NCI-H345 (cell line): ENCODE results near the gene FSD1L.

ENCODE experiments used
- DNase-seq: peaks from one replicate; lab custom pipeline; 2025; lab: John Stamatoyannopoulos, UW

Gene FSD1L

DNA sequence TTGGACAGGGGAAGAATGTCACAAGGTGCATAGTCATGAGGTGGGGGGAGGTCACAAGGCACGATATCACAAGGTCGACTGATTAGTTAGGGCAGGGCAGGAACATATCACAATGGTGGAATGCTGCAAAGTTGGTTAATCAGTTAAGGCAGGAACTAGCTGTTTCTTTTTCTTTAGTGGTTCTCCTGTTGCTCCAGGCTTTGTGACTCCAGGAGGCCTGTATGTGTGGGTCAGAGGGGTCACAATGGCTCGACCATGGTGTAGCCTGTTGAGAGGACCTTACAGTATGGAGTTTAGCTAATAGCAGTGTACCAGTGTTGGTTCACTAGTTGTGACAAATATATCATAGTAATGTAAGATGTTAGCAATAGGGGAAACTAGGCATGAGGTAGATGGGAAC, 12.4 kb upstream of the FSD1L start:
- DNase-seq, result no peak

DNA sequence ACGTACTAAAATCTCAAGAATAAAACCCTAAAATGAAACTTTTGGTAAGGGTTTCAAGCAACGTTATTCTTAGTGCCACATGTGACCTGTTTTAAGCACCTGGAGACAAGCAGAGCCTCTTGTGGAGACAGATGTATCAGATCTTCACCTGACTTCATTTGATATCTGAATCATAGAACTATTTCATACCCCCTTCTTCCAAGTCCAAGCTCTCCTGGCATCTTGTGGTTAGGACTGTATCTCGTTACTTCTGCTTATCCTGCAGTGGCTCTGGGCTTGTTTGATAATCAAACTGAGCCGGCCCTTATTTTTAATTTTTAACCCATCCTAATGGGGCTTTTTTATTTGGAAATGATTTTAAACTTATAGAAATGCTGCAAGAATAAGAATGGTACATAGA, 11.1 kb upstream of the FSD1L start:
- DNase-seq, result no peak

DNA sequence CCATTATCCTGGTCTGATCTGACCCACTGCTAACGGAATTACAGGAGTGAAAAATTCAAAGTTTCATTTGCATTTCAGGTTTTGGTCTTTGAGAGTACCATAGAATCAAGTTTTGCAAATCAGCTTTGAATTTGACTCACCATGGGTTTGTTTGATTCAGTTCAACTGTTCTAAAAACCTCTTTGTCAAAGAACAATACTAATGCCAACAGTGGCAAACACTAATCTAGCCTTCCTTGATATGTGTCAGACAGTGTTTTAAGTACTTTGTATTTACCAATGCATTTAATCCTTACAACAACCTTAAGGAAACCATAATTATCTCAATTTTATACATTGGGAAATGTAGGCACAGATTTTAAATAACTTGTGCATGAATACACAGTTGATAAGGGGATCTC, 10.1 kb upstream of the FSD1L start:
- DNase-seq, result no peak

DNA sequence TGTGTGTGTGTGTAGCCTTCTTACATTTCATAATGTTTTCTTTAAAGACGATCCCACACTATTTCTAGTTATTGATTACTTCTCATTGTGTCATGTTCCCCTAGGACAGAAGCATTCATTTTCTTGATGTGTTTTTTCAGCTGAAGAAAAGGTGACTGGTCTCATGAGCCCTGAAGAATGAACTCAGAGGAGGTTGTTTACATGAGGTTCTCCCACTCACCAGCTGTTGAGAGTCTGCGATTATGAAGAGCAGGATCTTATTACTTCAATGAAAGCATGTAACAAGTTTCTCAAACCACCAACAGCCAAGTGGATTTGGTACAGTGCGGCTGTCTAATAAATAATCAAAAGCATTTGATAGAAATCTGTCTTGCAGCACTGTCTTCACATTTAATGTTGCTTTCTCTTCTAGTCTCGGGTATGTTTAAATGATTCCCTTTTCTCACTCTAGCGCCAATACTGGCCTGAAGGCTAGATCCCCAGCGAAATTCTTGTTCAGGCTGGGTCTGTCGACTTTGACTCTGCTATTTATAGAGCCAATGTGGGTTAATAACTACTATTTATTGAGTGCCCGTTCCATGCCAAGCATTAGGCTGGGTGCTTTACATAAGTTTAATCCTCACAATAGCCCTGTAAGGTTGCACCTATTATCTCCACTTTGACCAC, 9.6 kb upstream of the FSD1L start:
- DNase-seq, result no peak

DNA sequence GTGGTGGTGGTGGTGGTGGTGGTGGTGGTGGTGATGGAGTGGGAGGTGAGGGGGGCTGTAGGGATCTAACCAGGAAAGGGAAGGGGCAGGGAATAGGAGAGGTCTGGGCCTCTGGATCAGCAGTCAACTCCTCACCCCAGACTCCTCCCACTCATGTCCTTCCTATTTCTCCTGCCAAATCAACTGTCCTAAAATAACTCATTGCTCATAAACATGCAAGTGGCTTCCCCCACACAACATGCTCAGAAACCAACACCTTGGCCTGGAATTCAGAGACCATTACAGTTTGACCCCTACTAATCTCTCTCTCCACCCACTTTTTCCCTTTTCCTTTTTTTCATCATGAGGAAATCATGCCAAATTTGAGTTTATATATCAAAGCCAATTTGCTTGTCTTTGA, 8.4 kb upstream of the FSD1L start:
- no peak for DNase-seq

DNA sequence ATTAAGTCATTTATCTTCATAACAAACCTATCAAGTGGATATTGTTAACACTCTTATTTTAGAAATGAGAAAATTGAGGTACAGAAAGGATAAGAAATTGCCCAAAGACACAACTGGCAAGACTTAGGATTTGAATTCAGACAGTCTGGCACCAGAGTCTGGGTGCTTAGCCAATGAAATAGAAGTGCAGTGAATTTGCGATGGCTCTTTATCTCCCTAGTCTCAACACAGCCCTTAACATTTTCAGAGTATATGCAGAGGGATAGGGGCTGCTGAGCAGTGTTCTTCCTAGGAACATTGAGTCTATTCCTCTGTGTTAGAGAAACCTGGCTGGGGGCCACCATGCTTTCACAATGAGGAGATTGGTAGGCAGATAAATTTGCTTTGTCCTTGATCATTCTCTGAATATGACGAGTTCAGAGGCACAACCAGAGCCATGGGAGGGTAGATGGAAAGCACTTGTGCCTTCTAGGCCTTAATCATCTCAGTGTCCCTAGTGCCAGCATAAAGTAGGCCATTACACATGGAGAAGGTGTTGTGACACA, 6.1 kb upstream of the FSD1L start:
- DNase-seq, result no peak

DNA sequence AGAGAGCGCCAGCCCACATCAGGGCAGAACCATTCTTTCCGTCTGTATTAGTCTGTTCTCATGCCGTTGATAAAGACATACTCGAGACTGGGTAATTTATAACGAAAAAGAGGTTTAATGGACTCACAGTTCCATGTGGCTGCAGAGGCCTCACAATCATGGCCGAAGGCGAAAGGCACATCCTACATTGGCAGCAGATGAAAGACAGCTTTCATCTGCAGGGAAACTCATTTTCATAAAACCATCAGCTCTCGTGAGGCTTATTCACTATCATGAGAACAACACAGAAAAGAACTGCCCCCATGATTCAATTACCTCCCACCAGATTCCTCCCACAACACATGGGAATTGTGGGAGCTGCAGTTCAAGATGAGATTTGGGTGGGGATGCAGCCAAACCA, 4.7 kb upstream of the FSD1L start:
- no peak for DNase-seq

DNA sequence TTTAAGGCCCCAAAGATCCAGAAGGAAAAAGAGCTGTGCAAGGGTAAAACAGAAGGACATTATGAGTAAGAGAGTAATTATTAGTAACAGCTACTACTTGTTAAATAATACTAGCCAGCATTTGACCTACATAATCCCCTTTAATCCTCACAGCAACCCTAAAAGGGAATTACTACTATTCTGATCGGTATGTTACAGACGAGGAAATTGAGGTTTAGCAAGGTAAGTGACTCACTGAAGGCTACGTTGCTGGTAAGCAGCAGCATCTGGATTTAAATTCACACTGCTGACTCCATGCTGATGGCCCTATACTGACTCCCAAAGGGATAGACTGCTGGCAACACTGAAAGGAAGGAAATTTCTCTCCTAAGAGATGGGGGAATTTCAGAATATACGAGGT, 3.7 kb upstream of the FSD1L start:
- DNase-seq, result no peak

DNA sequence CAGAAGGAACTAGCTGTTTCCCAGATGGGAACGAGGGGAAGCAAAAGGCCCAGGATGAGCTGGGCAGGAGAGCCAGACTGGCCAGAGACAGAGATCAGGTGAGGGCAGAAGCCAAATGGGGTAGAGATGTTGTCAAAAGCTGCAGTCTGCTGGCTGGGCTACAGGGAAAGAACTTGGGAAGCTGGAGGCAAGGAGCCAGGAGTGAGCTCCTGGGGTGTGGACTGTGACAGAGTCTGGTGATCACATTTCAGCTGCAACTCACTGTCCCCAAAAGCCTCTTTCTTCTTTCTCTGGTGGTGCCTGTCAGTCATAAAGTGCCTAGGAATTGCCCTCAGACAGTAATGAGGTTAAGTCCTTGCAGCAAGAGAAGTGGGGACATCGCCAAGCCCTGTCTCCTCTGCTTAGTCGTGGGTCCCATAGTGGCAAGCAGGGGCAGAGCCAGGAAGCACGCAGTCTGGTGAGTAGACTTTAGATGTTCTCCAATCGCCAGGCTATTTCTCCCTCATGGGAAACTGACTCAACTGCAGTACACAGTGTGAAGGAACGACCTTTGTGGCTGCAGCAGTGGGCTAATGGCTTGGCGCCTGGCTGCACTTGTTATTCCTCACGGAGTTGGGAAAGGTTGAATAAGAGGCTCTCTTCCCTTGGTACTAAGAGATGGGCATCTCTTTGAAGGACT, 2.5 kb upstream of the FSD1L start:
- DNase-seq, result no peak

DNA sequence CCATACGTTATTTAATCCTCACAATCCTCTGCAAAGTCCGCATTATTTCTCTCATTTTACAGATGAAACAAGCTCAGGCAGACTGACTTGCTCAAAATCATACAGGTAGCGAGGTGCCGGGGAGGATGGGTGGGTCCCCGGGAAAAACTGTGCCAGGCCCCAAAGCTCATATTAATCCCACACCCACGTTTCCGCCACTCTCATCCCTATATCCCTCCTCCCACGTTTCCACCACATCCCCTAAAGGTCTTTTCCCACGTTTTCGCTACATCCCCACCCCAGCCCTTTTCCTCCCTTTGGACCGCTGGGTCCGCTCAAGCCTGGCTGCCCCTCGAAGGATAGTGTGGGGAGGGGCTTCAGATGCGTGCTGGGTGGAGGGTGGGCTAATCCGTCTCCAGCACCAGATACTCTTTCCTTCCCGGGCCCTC, 434 bp upstream of the FSD1L start:
- DNase-seq, result no peak

DNA sequence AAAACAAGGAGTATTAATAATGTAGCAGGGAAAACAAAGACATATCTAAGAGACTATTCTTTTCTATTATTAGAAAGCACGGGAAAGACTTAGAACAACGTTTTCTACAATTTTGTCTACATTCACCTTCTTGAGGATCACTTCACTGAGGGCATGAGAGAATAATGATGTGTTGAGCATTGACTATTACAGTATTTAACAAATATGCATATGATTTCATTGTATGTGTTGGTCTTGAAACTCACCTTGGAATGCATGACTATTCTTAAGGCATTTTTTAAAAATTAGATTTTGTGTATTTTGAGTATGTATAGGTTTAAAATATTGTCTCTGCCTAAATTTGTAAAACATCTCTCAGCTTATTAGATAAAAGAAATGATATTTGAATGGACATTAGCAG, 1.2 kb downstream of the FSD1L start:
- DNase-seq, result no peak

DNA sequence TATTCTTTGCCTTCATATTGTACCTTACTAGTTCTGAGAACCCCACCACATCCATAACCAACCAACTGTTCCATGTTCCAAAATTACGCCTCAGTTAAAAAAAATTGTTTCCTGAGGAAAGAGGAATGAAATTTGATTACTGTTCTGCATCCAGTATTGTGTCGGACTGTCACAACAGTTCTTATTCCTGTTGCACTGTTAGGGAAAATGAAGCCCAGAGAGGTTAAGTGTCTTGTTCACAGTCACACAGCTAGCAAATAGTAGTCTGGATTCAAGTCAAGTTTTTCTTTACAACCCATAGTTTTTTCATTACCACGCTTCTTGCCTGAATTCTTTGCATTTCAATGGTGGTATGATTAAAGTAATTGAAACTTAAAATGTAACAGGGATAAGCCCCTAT, 4.4 kb downstream of the FSD1L start:
- no peak for DNase-seq

DNA sequence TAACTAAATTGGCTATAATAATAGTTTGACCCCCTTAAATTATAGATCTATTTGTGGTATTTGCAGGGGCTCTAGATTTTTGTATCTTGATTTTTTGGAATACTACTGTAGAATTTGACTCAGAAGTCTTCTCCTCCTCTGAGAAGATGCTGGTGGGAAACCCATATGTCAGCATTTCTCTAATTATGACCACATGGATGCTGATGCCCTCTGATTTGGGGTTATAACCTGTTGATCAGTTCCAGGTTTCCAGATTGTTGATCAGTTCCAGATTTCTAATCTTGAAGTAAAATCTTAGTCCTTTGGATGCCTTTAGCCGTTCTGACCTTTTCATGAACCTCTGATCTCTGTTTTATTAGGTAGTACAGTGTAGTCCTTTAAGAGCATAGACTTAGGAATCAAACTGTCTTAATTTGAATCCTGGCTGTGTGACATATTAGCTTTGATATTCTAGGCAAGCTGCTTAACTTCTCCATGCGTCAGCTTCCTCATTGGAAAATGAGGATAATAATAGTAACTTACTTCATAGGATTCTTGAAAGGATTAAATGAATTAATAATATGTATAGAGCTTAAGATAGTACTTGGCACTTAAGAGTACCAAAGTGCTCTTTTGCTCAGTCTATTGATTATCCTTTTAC, 8.1 kb downstream of the FSD1L start:
- DNase-seq, result no peak

DNA sequence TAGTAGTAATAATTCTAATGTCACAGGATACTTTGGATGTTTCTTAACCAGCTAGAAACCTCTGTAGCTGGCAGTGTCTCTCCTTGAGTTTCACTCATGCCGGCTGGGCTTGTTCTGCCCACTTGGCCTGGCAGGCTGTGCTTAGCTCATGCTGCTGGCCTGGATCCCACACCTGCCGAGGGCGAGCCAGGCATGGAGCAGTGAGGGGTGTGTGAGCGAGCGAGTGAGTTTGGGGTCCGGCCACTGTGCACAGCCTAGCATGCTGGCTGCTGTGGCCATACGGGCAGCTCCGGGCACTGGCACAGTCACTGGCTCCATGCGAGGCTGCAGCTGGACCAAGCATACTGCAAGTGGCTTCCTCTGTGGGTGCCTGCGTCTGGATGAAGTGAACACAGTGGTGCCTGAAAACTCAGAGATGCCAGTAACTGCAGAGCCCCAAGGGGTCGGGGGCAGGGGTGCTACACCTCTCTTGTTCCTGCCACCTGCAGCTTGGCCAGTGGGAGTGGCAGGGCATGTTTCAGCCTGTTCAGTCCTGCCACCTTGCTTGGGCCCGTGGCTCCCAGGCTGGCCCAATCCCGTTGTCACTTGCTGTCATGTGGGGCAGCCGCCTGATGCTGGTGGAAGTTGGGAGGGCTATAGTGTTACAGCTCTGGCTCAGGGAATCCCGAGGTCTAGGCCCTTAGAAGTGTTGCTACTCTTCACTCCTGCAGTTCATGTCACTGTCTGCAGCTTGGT, 9.9 kb downstream of the FSD1L start:
- DNase-seq, result no peak

DNA sequence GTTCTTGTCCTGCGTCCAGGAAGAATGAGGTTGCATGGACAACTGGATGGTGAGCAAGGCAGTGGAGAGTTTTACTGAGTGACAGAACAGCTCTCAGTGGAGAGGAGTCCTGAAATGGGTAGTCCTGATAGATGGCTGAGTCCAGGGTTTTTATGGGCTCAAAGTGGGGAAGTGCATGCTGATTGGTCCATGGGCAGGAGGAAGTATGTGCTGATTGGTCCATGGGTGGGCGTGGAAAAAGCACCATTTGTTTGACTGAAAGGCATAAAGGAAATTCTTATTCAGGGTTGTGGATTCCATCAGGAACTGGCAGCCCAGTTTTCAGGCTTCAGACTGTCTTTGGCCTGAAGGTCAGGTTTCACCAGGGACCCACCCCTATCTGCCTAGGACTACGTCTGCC, 10.6 kb downstream of the FSD1L start:
- no peak for DNase-seq

DNA sequence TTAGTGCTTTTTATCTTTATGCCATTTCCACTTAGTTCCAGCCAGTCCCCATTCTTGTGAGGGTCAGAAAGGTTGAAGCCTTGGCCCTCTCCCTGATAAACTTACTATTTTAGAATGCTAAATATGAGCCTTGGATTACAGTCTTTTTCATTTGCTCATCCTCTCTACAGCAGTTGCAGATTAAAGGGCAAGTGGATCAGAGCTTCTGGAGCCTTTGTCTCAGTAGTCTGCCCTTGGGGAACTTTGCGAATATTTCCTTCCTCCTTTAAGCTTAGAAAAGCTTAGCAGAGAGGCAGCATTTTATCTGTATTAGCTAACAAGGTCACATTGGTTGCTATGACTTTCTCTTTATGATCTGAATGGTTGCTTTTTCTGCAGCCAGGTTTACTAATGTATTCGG, 11.5 kb downstream of the FSD1L start:
- no peak for DNase-seq

DNA sequence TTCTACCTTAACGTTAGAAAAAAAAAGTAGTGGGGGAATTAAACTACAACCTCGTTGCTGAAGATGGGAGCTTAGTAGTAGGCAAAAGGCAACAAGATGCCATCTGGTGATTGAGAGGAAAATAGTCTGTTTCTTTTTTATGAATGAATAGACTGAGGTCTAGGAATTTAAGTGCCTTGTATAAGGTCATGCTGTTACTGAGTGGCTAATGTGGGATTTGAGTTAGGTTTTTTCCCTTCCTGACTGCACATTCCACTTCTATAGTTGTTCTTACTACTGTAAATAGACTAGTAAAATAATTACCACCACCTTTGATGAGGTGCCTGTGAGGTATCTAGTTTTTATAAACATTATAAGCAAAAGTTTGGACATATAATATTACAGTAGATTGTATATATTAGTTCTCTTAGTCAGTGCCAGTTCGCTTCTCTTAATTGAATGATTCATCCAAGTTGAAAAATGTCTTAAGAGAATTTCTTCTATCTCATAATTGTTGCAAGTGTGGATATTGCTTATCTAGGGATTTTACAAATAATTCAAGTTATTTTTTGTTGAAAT, 19.1 kb downstream of the FSD1L start:
- DNase-seq, result no peak

DNA sequence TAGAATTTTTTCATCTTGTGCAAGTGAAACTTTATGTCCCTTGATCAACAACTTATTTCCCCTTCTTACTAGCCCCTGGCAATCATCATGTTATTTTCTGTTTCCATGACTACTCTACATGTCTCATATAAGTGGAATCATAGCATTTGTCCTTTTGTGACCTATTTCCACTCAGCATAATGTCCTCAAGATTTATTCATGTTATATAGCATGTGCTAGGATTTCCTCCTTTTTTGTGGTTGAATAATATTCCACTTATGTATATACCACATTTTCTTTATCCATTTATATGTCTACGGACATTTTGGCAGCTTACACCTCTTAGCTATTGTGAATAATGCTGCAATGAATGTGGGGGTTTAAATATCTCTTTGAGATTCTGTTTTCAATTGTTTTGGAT, 21.0 kb downstream of the FSD1L start:
- DNase-seq, result no peak

DNA sequence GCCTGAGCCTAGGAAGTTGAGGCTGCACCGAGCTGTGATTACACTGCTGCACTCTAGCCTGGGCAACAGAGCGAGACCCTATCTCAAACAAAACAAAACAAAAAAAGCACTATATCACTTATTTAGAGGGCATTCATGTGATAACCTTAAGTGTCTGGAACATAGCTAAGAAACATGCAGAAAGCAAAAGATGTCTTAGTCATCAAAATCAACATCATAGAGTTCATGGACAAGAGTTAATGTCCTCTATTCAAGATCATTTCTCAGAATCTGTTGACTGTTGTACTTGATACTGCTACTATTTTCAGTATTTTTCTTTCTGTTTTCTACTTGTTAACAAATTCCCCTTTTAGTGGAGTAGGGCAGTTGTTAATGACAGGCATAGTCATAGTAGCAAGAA, 25.4 kb downstream of the FSD1L start:
- DNase-seq, result no peak

DNA sequence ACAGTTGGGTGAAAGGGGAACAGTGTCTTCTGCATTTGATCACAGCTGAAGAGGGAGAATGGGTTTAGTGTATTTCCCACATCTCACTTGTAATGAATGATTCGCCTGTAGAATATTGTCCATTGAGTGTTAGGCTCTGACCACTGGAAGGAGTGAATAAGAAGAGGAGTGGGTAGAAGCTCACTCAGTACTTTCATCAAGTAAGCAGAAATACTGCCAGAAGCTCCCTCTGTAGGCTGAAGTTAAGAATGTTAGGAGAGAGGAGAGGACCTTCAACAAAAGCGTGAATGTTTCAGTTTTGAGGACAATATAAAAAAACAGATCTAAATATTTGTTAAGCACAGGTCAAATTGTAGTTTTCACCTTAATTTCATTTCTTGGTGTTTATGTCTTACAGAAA, 27.5 kb downstream of the FSD1L start:
- DNase-seq, result no peak

DNA sequence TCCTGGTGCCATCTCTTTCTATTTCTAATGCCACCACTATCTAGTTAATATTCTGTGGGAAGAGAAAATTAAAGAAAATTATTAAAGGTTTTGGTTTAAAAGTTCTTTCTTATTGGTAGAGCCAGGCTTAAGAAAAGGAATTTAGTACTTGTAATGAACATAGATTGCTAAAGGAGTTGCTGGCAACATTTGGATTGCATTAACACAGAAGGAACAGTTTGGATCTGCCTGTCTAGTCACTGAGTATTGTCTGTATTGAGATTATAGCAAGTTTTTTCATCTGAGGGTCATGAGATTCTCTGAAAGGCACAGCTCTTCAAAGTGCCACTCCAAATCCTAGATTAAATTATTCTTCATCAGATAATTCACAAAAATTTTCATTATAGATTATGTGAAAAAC, 32.0 kb downstream of the FSD1L start:
- no peak for DNase-seq

DNA sequence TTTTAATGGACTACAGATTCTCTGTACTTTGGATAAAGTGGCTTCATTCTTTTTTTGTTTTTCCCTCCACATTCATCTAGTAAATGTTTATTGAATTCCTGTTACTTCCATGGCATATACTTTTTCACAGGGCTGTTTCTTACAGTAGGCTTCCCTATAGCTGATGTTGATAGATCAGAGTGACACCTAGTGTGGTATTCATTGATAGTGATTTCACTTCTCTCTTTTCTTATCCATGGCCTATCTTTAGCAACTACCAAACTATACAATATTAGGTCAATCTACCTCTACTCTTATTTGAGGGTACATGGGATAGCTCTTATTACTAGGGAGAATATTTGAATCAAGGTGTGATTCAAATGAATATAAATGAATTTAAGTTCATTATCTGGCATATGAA, 35.8 kb downstream of the FSD1L start:
- DNase-seq, result no peak
